22Rv1 (cell line): ENCODE results near the gene PSMD11.

Source experiments
- H3K27ac ChIP-seq: fragments of 450-650 bp; 2 replicates; pipeline ENCODE4 v1.5.1; 2017
- ZFX ChIP-seq: fragments of 450-650 bp; IDR thresholded peaks from 2 replicates; pipeline ENCODE4 v1.6.1; 2017; ENCODE audit warnings: antibody characterized with exemption, borderline replicate concordance
- TF ChIP-seq, protein P1 (sequence below): fragments of 450-650 bp; IDR thresholded peaks from 2 replicates; pipeline ENCODE4 v1.5.1; 2017; ENCODE audit warnings: mild to moderate bottlenecking

The PSMD11 gene

DNA sequence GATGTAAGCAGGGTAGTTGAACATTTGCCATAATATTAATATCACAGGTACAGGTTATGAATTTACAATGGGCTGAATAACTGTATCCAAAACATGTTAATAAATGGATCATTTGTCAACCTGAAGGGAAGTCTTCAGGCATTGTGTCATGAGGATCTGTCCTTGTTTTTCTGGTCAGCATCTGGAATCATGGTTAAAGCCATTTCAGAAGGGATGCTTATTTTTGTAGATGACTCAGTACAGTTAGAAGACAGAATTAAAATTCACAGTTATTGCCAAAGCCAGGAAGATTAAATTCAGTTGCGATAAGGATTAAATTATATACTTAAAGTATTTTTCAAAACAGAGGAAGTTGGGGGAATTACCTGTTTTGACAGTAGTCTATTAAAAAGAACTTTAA lies 8.0 kb downstream of the PSMD11 start:
- H3K27ac ChIP-seq, result no peak overlapping the region

DNA sequence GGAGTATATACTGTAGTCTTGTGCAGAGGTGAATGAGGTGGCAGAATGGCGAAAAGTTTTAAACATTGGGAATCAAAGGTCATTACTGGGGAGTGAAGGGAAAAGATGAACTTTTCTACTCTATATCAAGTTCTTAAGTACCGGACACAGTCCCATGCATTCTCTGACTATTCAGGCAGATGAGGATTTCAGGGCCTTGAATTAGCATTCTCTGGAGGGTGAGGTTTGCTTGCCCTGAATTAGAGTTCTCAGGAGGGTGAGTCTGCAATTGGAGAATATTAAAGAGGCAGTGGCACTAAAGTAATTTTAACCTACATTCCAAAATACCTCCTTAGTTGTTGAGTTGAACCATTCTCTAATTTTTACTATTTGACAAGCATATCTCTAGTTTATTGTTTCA lies 9.1 kb downstream of the PSMD11 start:
- TF ChIP-seq, protein P1, sequence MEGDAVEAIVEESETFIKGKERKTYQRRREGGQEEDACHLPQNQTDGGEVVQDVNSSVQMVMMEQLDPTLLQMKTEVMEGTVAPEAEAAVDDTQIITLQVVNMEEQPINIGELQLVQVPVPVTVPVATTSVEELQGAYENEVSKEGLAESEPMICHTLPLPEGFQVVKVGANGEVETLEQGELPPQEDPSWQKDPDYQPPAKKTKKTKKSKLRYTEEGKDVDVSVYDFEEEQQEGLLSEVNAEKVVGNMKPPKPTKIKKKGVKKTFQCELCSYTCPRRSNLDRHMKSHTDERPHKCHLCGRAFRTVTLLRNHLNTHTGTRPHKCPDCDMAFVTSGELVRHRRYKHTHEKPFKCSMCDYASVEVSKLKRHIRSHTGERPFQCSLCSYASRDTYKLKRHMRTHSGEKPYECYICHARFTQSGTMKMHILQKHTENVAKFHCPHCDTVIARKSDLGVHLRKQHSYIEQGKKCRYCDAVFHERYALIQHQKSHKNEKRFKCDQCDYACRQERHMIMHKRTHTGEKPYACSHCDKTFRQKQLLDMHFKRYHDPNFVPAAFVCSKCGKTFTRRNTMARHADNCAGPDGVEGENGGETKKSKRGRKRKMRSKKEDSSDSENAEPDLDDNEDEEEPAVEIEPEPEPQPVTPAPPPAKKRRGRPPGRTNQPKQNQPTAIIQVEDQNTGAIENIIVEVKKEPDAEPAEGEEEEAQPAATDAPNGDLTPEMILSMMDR, result no peak
- TF ChIP-seq ZFX, result no peak
- no peak overlapping the region for H3K27ac ChIP-seq

More for the DNA sequence above, 8.0 kb downstream of the PSMD11 start:
- TF ChIP-seq ZFX, result no peak

DNA sequence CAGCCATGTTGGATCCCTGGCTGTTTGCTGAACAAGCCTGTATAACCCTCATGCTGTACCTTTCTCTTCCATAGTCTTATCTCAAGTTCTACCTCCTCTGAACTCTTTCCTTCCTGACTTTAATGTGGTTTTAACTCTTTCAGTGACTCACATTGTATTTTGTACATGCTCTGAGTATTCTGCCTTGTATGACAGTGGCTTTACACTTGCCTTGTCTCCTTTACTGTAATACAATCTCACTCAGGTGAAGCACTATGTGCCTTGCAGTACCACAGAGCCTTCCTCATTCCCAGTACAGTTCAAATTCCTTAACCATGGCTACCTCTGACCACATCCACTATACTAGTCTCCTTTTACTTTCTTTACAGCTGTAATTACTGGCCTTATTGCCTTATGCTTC lies 14.1 kb downstream of the PSMD11 start:
- TF ChIP-seq, protein P1, result no peak
- no peak for TF ChIP-seq ZFX
- no peak overlapping the region for H3K27ac ChIP-seq

DNA sequence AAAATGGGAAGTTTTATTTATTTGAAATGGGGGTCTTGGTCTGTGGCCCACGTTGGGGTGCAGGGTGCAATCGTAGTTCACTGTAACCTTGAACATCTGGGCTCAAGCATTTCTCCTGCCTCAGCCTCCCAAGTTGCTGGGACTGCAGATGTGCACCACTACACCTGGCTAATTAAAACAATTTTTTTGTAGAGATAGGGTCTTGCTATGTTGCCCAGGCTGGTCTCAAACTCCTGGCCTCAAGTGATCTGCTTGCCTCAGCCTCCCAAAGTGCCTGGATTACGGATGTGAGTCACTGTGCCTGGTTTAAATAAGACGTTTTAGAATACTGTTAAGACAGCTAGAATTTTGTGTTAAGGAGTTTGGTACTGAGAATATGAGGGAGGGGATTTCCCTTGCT lies 15.7 kb downstream of the PSMD11 start:
- H3K27ac ChIP-seq, result no peak overlapping the region
- no peak for TF ChIP-seq ZFX
- TF ChIP-seq, protein P1, result no peak

DNA sequence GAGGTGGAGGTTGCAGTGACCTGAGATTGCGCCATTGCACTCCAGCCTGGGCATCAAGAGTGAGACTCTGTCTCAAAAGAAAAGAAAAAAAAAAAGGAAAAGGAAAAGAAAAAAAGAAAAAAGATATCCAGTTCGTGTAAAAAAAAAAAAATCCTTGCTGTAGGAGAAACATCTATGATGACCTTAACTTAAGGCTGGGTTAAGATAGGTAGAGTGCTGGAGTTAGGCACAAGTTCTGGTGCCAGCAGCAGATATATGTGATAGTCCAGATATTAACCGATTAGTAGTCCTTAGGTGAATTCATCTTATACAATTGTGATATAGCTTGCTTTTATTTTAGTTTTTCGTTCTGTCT lies 17.2 kb downstream of the PSMD11 start:
- TF ChIP-seq, protein P1, result no peak
- TF ChIP-seq ZFX, result no peak

DNA sequence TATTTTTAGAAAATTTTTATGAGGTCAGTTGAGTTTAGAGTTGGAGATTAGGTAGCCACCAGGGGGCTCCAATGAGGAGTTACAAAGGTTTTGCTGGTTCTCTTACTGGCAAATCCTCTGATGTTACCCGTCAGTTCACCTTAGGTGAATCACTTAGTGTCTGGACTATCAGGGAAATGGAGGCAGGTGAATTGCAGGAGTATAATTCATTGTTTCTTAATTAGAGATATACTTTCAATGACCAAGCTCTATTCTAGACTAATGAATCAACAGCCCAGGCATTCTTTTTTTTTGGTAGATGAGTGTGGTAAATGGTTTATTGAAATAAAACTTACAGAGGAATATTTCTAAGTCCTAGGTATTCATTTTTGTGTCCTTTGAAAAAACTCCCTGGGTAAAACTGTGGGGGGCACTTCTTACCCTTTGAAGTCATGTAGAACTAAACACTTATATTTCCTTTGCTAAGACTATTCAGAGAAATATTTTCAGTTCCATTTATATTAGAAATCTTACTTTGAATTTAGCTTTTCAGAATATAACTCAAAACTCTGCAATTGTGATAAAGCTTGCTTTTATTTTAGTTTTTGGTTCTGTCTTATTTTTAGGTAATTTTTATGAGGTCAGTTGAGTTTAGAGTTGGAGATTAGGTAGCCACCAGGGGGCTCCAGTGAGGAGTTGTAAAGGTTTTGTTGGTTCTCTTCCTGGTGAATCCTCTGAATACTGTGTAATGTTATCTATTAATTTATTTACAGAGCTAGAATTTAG lies 17.7 kb downstream of the PSMD11 start:
- 0 out of 2 replicates have a peak overlapping the region, but pooled peaks have one; percentile 14 for H3K27ac ChIP-seq

More for the DNA sequence above, 17.2 kb downstream of the PSMD11 start:
- 0 out of 2 replicates have a peak overlapping the region, but pooled peaks have one; percentile 14 for H3K27ac ChIP-seq

DNA sequence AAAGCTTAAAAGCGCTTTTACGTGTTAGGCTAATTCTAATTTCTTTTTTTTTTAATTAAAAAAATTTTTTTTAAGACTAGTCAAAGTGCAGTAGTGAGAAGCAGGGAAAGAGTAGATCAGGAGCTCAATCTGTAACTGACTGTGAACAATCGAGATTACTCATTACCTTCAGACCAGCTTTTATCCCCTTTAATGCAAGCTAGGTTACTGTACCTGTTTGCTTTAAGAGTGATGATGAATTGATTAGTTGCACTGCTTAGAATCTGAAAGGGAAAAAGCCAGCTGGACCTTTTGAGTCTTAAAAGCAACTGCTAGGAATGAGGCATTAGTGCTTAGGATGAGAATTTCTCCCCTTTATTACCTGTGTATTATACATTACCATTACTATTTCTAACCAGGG lies 19.0 kb downstream of the PSMD11 start:
- TF ChIP-seq, protein P1, result no peak
- no peak for TF ChIP-seq ZFX
- no peak overlapping the region for H3K27ac ChIP-seq

More for the DNA sequence above, 17.7 kb downstream of the PSMD11 start:
- TF ChIP-seq ZFX, result no peak
- TF ChIP-seq, protein P1, result peak; percentile 83
